Naive B cell (primary cell): Measurements from ENCODE around the gene ERN2. TPM values are rescaled to one million over a fixed set of nuclear protein-coding genes. Genes with fewer than 3 reads are reported as not detected.
"Not testable (repeated sequence)": the region's sequence is repeated elsewhere in the genome, so short reads cannot be mapped to it uniquely, and the experiment has no call there.

Experiments
- ATAC-seq, 2 donors: fragments of 150-1000 bp; cut with Tn5 transposase; 2 replicates each; pipeline ENCODE4 v1.10.0; 2021; ENCODE audit warnings: low read depth in 2 of 2, mild to moderate bottlenecking in 2 of 2, moderate library complexity in 2 of 2
- DNase-seq: peaks from one replicate; pipeline ENCODE4 v3.0.0; 2022
- H3K27ac Mint-ChIP-seq, 6 donors: one replicate each; pipeline ENCODE4 v1.8.0; 2020 to 2022; ENCODE audit warnings: mild to moderate bottlenecking in 6 of 6, mixed read lengths in 6 of 6, moderate library complexity in 5 of 6, inconsistent platforms in 2 of 6
- H3K27me3 Mint-ChIP-seq, 3 donors: one replicate each; pipeline ENCODE4 v1.8.0; 2021 to 2022; ENCODE audit warnings: mixed read lengths in 3 of 3, mild to moderate bottlenecking in 1 of 3
- H3K36me3 Mint-ChIP-seq, 2 donors: one replicate each; pipeline ENCODE4 v1.8.0; 2020 to 2022; ENCODE audit warnings: mixed read lengths in 2 of 2, inconsistent platforms in 1 of 2, mild to moderate bottlenecking in 1 of 2
- H3K4me1 Mint-ChIP-seq, 3 donors: one replicate each; pipeline ENCODE4 v1.8.0; 2020 to 2022; ENCODE audit warnings: mixed read lengths in 3 of 3, inconsistent platforms in 1 of 3, mild to moderate bottlenecking in 1 of 3, moderate library complexity in 1 of 3
- H3K4me3 Mint-ChIP-seq, 8 donors: one replicate each; pipeline ENCODE4 v1.8.0; 2020 to 2022; ENCODE audit warnings: mild to moderate bottlenecking in 8 of 8, mixed read lengths in 8 of 8, moderate library complexity in 8 of 8, inconsistent platforms in 2 of 8
- H3K9me3 Mint-ChIP-seq, 7 donors: one replicate each; pipeline ENCODE4 v1.8.0; 2020 to 2022; ENCODE audit warnings: mixed read lengths in 7 of 7, mild to moderate bottlenecking in 5 of 7, inconsistent platforms in 2 of 7, moderate library complexity in 1 of 7
- polyA plus RNA-seq, 6 donors: library from polyadenylated mRNA; unstranded; fragments of 300-500 nt; fragmentation: Illumina TruSeq; gene quantifications; one replicate each; pipeline ENCODE4 v1.2.3, GENCODE V29; 2021; ENCODE audit warnings: low read depth in 6 of 6

Gene ERN2
- not detected for polyA plus RNA-seq

DNA sequence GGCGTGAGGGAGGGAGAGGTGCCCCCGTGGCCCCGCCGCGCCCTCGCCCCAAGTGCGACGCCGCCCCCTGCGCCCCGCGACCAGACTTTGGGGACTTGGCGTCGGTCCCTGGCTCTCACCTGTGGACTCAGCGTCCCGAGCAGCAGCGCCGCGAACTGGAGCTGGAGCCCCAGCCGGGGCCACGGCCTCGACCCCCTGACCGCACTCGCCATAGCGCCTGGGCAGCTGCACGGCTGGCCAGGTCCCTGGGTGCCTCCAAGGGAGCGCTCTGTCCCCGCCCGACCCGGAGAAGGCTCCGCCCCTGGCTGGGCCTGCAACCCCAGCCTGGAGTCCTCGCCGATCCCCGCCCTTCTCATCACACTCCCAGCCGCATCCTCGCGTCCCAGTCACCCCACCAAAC lies at the start of gene ERN2:
Gene ERN2 (minus strand): TSS at position 247 of the 400 bp plus-strand sequence. CDS start 35 bp downstream, at position 212.
- peaks cover 42 to 69% (median 64%) of the 10 kb centered on the region in 3 donors for H3K27me3 Mint-ChIP-seq
- H3K27ac Mint-ChIP-seq, result no peak within 1 kb of the TSS
- ATAC-seq, result no peak
- H3K4me1 Mint-ChIP-seq, result peaks cover 0 to 3% (median 0%) of the 10 kb centered on the region in 3 donors
- H3K9me3 Mint-ChIP-seq, result peaks cover 1 to 24% (median 15%) of the 10 kb centered on the region in 7 donors
- peaks cover 0 to 16% of the 10 kb centered on the region in 2 donors for H3K36me3 Mint-ChIP-seq
- H3K4me3 Mint-ChIP-seq, result peak within 1 kb of the TSS in 1 of 8 donors; percentile 42
- DNase-seq, result no peak

DNA sequence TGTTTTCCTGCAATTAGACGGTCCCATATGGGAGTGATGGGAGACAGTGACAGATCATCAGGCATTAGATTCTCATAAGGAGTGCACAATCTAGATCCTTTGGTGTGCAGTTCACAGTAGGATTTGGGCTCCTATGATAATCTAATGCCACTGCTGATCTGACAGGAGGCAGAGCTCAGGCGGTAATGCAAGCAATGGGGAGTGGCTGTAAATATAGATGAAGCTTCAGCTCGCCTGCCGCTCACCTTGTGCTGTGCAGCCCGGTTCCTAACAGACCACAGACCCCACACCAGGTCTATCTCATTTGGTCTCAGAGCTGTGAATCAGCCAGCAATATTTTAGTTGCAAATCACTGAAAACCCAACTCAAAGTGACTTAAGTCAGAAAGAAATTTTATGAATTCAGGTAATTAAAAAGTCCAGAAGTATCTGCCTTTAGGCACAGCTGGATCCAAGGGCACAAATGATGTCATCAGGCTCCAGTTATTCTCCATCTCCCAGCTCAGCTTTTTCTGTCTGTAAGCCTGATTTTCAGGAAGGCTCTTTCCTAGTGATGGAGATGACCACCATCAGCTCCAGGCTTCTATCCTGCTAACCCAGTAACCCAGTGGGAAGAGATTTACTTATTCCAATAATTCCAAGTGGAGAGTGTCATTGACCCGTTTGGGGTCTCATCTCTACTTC lies 45.1 kb upstream of the ERN2 start:
- DNase-seq (no peak), ATAC-seq (no peak)
- Mint-ChIP-seq H3K36me3 (peaks cover 0 to 14% of the 10 kb centered on the region in 2 donors), H3K27ac (no peak overlapping the region), H3K27me3 (peaks cover 44 to 59% (median 51%) of the 10 kb centered on the region in 3 donors), H3K4me3 (no peak overlapping the region), H3K4me1 (peaks cover 5 to 14% (median 8%) of the 10 kb centered on the region in 3 donors), H3K9me3 (peaks cover 0 to 4% (median 0%) of the 10 kb centered on the region in 7 donors)

DNA sequence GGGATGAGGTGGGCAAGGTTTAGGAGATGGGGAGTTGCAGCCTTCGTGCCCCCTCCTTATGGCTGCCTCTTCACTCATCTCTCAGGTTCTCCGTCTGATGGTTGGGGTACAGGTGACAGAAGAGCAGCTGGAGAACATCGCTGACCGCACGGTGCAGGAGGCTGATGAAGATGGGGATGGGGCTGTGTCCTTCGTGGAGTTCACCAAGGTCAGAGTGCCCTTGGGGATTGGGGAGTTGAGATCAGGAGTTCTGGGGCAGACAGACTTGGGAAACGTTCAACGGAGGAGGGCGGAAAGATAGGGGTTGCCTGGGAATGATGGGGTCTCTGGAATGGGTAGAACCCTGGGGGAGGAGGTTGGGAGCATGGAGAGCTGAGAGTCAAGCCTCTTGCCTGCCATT lies 44.1 kb upstream of the ERN2 start:
- H3K9me3 Mint-ChIP-seq, result peaks cover 0 to 4% (median 0%) of the 10 kb centered on the region in 7 donors
- peaks cover 47 to 65% (median 58%) of the 10 kb centered on the region in 3 donors for H3K27me3 Mint-ChIP-seq
- H3K36me3 Mint-ChIP-seq, result peaks cover 0 to 14% of the 10 kb centered on the region in 2 donors
- H3K4me3 Mint-ChIP-seq, result no peak overlapping the region
- DNase-seq (no peak), ATAC-seq (no peak)
- peaks cover 5 to 14% (median 8%) of the 10 kb centered on the region in 3 donors for H3K4me1 Mint-ChIP-seq
- no peak overlapping the region for H3K27ac Mint-ChIP-seq

DNA sequence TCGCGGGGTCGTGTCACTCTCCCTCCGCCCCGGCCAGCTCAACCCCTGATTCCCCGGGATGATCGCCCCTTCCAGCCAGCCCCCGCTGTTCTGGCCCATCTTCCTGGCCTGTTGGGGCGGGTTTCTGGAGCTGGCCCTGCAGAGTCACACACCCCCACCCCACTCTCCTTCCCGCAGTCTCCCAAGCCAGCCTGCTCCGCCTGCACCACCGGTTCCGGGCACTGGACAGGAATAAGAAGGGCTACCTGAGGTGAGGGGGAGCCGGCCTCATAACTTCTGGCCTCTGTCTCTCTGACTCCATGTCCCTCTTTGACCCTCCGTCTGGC lies 42.4 kb upstream of the ERN2 start:
- Mint-ChIP-seq H3K4me3 (peak overlapping the region in 4 of 8 donors; percentile 22 to 71 (median 60)), H3K36me3 (peaks cover 0 to 14% of the 10 kb centered on the region in 2 donors), H3K27ac (peak overlapping the region in 1 of 6 donors; percentile 20), H3K4me1 (peaks cover 5 to 14% (median 7%) of the 10 kb centered on the region in 3 donors), H3K27me3 (peaks cover 45 to 78% (median 51%) of the 10 kb centered on the region in 3 donors), H3K9me3 (peaks cover 0 to 4% (median 0%) of the 10 kb centered on the region in 7 donors)
- DNase-seq (no peak), ATAC-seq (no peak)

DNA sequence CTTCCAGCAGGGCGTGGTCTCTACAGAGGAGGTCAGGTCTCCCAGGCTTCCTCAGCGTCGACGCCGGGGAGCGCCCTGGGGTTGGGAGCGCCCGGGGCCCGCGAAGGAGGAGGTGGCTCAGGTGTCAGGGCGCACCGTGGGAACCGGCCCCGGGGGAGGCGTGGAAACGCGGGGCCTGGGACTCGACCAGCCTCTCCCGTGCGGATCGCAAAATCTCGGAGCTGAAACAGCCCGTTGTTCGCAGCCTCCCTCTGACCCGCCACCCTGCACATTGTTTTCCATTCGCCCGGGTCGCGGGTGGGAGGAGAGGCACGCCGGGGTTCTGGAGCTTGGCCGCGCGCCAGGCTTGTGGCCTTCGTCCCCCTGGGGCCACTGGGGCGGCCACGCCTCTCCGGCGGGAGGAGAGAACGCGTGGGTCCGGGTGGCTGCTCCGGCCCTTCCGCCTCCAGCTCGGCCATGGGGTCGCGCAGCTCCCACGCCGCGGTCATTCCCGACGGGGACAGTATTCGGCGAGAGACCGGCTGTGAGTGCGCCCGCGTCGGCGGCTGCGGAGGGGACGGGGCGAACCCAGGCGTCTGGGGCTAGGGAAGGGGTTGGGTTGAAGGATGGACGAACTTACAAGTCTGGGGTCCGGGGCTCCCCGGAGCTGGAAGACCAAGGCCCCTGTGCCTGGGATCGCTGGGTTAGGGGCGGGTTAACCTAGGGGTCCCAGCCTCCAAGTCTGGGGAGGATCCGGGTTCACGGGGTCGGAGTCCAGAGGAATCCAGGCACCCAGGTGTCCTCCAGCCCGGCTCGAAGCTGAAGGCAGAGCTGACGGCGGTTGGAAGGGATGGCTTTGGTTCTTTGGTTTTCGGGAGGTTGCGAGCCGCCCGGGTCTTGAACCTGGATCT lies 41.8 kb upstream of the ERN2 start, which contains the start of gene CHP2:
Gene CHP2 (plus strand): TSS at position 433 of the 890 bp plus-strand sequence. CDS start 24 bp downstream, at position 457.
- H3K9me3 Mint-ChIP-seq, result peaks cover 0 to 4% (median 0%) of the 10 kb centered on the region in 7 donors
- peak in 1 of 2 donors; percentile 9 for ATAC-seq
- H3K27me3 Mint-ChIP-seq, result peaks cover 39 to 73% (median 50%) of the 10 kb centered on the region in 3 donors
- no peak for DNase-seq
- peak within 1 kb of the TSS in 1 of 6 donors; percentile 20 for H3K27ac Mint-ChIP-seq
- H3K36me3 Mint-ChIP-seq, result peaks cover 0 to 14% of the 10 kb centered on the region in 2 donors
- peaks cover 4 to 14% (median 5%) of the 10 kb centered on the region in 3 donors for H3K4me1 Mint-ChIP-seq
- H3K4me3 Mint-ChIP-seq, result peak within 1 kb of the TSS in 6 of 8 donors; percentile 17 to 83 (median 60)

DNA sequence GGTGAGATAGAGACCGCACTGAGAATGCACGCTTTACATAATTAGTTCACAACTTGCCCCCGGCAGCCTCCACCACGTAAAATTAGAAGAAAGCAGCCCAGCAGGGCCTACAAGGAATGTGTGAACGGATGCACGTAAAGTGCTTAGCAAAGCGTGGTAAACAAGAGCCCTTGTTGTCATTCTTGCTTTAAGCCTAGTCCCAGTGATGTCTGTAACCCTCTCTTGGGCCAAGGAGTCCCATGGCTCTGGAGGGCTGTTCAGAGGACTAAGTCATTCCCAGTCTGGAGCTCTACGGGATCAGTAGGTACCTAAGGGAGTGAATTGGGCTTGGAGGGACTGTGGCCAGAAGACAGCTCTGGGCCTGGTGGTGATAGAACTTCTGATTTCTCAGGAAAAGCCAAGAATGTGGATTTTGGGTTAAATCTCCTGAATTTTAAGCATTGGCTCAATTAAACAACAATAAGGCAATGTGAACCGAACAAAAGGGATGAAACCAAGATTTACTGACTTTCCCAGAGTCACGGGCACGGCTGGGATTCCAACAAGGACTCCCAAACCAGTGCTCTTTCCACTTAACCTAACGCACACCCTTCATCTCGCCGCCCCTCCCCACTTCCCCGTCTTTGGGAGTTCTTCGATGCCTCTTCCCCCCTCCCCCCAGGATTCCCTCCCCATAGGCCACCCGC lies 41.0 kb upstream of the ERN2 start:
- no peak for ATAC-seq
- Mint-ChIP-seq H3K4me1 (peaks cover 4 to 14% (median 5%) of the 10 kb centered on the region in 3 donors), H3K27ac (no peak overlapping the region), H3K36me3 (peaks cover 0 to 14% of the 10 kb centered on the region in 2 donors), H3K4me3 (peak overlapping the region in 7 of 8 donors; percentile 17 to 64 (median 51)), H3K9me3 (peaks cover 0 to 4% (median 0%) of the 10 kb centered on the region in 7 donors), H3K27me3 (peaks cover 39 to 73% (median 53%) of the 10 kb centered on the region in 3 donors)
- DNase-seq, result no peak

DNA sequence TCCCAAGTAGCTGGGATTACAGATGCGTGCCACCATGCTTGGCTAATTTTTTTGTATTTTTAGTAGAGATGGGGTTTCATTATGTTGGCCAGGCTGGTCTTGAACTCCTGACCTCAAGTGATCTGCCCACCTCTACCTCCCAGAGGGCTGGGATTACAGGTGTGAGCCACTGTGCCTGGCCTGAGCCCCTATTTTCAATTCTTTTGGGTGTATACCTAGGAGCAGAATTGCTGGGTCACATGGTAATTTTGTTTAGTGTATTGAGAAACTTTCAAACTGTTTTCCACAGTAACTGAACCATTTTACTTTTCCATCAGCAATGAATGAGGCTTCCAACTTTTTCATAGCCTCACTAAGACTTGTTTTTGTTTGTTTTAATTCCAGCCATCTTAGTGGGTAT lies 38.0 kb upstream of the ERN2 start:
- not testable (repeated sequence) for H3K36me3 Mint-ChIP-seq, H3K27ac Mint-ChIP-seq
- H3K27me3 Mint-ChIP-seq, result peaks cover 28 to 66% (median 44%) of the 10 kb centered on the region in 3 donors

DNA sequence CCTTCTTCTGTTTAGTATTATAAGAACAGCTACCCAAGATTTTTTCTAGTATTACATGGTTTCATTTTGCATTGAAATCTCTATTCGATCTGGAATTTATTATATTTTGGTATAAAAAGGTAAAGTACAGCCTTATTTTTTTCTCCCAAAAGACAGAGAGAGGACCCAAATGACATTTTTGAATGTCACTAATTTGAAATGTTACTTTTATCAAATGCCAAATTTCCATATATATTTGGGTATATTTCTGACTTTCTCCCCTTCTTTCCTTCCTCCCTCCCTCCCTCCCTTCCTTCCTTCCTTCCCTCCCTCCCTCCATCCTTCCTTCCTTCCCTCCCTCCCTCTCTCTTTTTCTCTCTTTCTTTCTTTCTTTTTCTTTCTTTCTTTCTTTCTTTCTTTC lies 35.6 kb upstream of the ERN2 start:
- Mint-ChIP-seq H3K9me3 (peaks cover 4 to 20% (median 14%) of the 10 kb centered on the region in 7 donors), H3K27ac (no peak overlapping the region), H3K27me3 (peaks cover 33 to 66% (median 47%) of the 10 kb centered on the region in 3 donors)

More for the DNA sequence above, 38.0 kb upstream of the ERN2 start:
- Mint-ChIP-seq H3K4me1 (peaks cover 4 to 11% (median 5%) of the 10 kb centered on the region in 3 donors), H3K9me3 (peaks cover 3 to 13% (median 9%) of the 10 kb centered on the region in 7 donors)
- not testable (repeated sequence) for ATAC-seq, DNase-seq, H3K4me3 Mint-ChIP-seq

DNA sequence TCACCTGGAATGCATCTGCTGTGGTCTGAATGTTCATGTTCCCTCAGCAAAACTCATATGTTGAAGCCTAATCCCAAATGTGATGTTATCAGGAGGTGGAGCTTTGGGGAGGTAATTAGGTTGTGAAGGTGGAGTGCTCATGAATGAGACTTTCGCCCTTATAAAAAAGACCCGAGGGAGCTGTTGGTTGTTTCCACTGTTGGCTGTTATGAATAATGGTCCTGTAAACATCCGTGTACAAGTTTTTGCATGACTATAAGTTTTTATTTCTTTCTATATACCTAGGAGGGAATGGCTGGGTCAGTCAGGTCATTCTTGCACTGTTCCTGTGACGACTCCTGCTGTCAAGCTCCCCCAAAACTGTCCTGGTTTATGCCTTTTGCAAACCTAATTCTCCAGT lies 32.2 kb upstream of the ERN2 start:
- H3K4me3 Mint-ChIP-seq, result no peak overlapping the region
- ATAC-seq (no peak), DNase-seq (no peak)
- no peak overlapping the region for H3K27ac Mint-ChIP-seq
- H3K4me1 Mint-ChIP-seq, result no peaks in the 10 kb centered on the region
- peaks cover 4 to 20% (median 14%) of the 10 kb centered on the region in 7 donors for H3K9me3 Mint-ChIP-seq
- peaks cover 0 to 8% of the 10 kb centered on the region in 2 donors for H3K36me3 Mint-ChIP-seq
- H3K27me3 Mint-ChIP-seq, result peaks cover 44 to 57% (median 46%) of the 10 kb centered on the region in 3 donors

More for the DNA sequence above, 35.6 kb upstream of the ERN2 start:
- Mint-ChIP-seq H3K4me1 (no peaks in the 10 kb centered on the region), H3K36me3 (peaks cover 0 to 8% of the 10 kb centered on the region in 2 donors), H3K4me3 (no peak overlapping the region)
- DNase-seq (no peak), ATAC-seq (no peak)

DNA sequence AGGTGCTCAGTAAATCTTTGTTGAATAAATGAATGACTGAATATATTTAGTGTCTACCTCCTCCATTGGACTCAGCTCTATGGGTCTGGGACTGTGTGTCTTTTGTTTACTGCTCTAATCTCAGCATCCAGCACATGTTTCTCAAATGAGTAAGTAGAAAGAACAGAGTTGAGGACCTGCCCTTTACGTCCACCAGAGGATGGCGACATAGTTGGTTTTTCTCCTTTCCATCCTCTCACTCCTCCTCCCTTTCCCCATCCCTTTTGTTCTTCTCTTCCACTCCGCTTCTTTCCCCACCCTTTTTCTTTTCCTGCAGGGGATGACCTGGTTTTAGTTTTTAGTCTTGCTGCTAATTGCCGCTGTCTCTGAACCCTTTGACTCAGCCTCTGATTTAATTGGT lies 29.7 kb upstream of the ERN2 start:
- Mint-ChIP-seq H3K36me3 (peaks cover 0 to 8% of the 10 kb centered on the region in 2 donors), H3K9me3 (peaks cover 4 to 20% (median 14%) of the 10 kb centered on the region in 7 donors), H3K27ac (peak overlapping the region in 1 of 6 donors; percentile 2), H3K4me3 (no peak overlapping the region), H3K27me3 (peaks cover 46 to 62% (median 47%) of the 10 kb centered on the region in 3 donors), H3K4me1 (no peaks in the 10 kb centered on the region)
- ATAC-seq, result no peak
- no peak for DNase-seq

DNA sequence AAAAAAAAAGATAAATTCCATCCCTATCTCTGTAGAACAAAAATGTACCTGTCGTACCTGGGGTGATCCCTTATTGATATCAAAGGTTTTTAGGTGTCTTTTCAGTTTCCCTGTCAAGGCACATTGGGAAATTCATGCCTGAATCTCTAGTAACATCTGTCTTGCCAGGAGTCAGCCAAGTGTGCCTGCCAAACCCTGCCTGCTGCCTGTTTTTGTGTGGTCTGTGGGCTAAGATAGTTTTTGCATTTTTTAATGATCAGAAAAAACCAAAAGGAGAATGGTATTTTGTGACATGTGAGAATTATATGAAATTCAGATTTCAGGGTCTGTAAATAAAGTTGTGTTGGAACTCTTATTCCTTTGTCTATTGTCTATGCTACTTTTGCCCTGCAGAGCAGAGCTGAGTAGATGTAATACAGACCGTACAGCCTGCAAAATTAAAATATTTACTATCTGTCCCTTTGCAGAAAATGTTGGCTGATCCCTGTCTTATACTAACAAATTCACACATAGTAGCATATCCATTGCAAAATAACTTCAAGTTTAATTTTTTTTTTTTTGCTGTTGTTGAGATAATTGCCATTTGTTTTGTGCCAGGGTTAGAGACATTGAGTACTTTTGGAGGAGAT lies 28.8 kb upstream of the ERN2 start:
- H3K27me3 Mint-ChIP-seq, result peaks cover 38 to 57% (median 39%) of the 10 kb centered on the region in 3 donors

DNA sequence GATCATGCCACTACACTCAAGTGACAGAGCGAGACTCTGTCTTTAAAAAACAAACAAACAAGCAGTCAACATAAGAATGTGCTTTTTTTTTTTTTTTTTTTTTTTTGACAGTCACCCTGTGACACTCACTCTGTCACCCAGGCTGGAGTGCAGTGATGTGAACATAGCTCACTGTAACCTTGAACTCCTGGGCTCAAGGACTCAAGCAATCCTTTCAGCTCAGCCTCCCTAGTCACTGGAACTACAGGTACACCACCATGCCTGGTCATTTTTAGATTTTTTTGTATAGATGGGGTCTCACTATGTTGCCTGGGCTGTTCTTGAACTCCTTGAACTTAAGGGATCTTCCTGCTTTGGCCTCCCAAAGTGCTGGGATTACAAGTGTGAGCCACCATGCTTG lies 26.5 kb upstream of the ERN2 start:
- Mint-ChIP-seq H3K4me3 (no peak overlapping the region), H3K36me3 (no peaks in the 10 kb centered on the region), H3K9me3 (peaks cover 0 to 2% (median 0%) of the 10 kb centered on the region in 7 donors), H3K27me3 (peaks cover 21 to 39% (median 27%) of the 10 kb centered on the region in 3 donors), H3K4me1 (peaks cover 4 to 8% (median 6%) of the 10 kb centered on the region in 3 donors), H3K27ac (no peak overlapping the region)
- no peak for ATAC-seq
- no peak for DNase-seq

More for the DNA sequence above, 28.8 kb upstream of the ERN2 start:
- Mint-ChIP-seq H3K4me1 (no peaks in the 10 kb centered on the region), H3K27ac (no peak overlapping the region), H3K4me3 (no peak overlapping the region), H3K9me3 (peaks cover 4 to 15% (median 11%) of the 10 kb centered on the region in 7 donors), H3K36me3 (peaks cover 0 to 8% of the 10 kb centered on the region in 2 donors)
- DNase-seq (no peak), ATAC-seq (no peak)
